A673 (cell line): ENCODE measurements around the gene TEX19. TPM values are rescaled to one million over a fixed set of nuclear protein-coding genes. Genes with fewer than 3 reads are reported as not detected.

Experiments used
- BruUV-seq: library from RNA; stranded (reverse); fragments of 400-500 nt; replicated peaks from 2 replicates; lab custom pipeline; 2021; lab: Mats Ljungman, UMichigan
- CTCF ChIA-PET: fragments of 300-600 bp; sonication (Branson Sonifier 250); formaldehyde crosslinking; loops from one replicate; lab custom pipeline; 2022; ENCODE audit warnings: antibody characterized with exemption; lab: Charles Lee
- POLR2A ChIA-PET: fragments of 300-600 bp; sonication (Branson Sonifier 250); formaldehyde crosslinking; loops from one replicate; lab custom pipeline; 2022; ENCODE audit warnings: antibody characterized with exemption; ENCODE audit not compliant: low non-redundant PET; lab: Charles Lee
- DNase-seq: peaks from one replicate; pipeline ENCODE4 v3.0.0-alpha.2; 2015; ENCODE audit warnings: low spot score
- H3K27ac ChIP-seq: fragments of 200-600 bp; sonication (generic); 2 replicates; pipeline ENCODE4 v1.5.1; 2016; ENCODE audit warnings: mixed run types, low read depth, mild to moderate bottlenecking, mixed read lengths, antibody characterized with exemption, low read length; ENCODE audit not compliant: poor library complexity, severe bottlenecking
- H3K27me3 ChIP-seq: fragments of 200-600 bp; sonication (generic); replicated peaks from 2 replicates; pipeline ENCODE4 v1.6.1; 2017; ENCODE audit warnings: mixed run types, low read depth, mild to moderate bottlenecking, mixed read lengths, antibody characterized with exemption, low read length; ENCODE audit not compliant: insufficient read depth, poor library complexity
- H3K36me3 ChIP-seq: fragments of 200-600 bp; sonication (generic); 2 replicates; pipeline ENCODE4 v1.6.1; 2016; ENCODE audit warnings: mixed run types, mild to moderate bottlenecking, mixed read lengths, antibody characterized with exemption, low read length; ENCODE audit not compliant: insufficient read depth, poor library complexity, severe bottlenecking
- H3K4me1 ChIP-seq: fragments of 200-600 bp; sonication (generic); 2 replicates; pipeline ENCODE4 v1.6.1; 2017; ENCODE audit warnings: mixed run types, mild to moderate bottlenecking, mixed read lengths, antibody characterized with exemption, low read length; ENCODE audit not compliant: insufficient read depth, poor library complexity, severe bottlenecking
- H3K4me3 ChIP-seq: fragments of 200-600 bp; sonication (generic); 2 replicates; pipeline ENCODE4 v1.5.1; 2016; ENCODE audit warnings: low read depth, mixed run types, mild to moderate bottlenecking, mixed read lengths, low read length; ENCODE audit not compliant: poor library complexity, severe bottlenecking
- H3K9me3 ChIP-seq: fragments of 200-600 bp; sonication (generic); 2 replicates; pipeline ENCODE4 v1.6.1; 2016; ENCODE audit warnings: mixed run types, low read depth, mild to moderate bottlenecking, mixed read lengths, antibody characterized with exemption, low read length; ENCODE audit not compliant: poor library complexity, severe bottlenecking
- EZH2 ChIP-seq: fragments of 200-600 bp; sonication (generic); IDR thresholded peaks from 2 replicates; pipeline ENCODE4 v1.6.1; 2017; ENCODE audit warnings: borderline replicate concordance, low read depth, mild to moderate bottlenecking, mixed read lengths, antibody characterized with exemption, low read length; ENCODE audit not compliant: poor library complexity, severe bottlenecking
- intact Hi-C: fragments of 100-400 bp; cut with micrococcal nuclease; formaldehyde crosslinking; loops from one replicate; pipeline ENCODE4 v1.10.0; 2022; ENCODE audit not compliant: unreplicated experiment
- total RNA-seq: library from RNA; stranded (reverse); gene quantifications from 2 replicates; pipeline ENCODE4 v1.2.3, GENCODE V29; 2021
- TF ChIP-seq, protein P1 (sequence below): fragments of 300-800, 200-600 bp; sonication (generic); conservative IDR thresholded peaks from 2 replicates; pipeline ENCODE4 v1.5.1; 2017; ENCODE audit warnings: low read depth, mild to moderate bottlenecking, antibody characterized with exemption, low read length, moderate library complexity, mixed read lengths

Gene TEX19
- total RNA-seq, 1 experiment from 2014 or later, result 0.39 TPM

DNA sequence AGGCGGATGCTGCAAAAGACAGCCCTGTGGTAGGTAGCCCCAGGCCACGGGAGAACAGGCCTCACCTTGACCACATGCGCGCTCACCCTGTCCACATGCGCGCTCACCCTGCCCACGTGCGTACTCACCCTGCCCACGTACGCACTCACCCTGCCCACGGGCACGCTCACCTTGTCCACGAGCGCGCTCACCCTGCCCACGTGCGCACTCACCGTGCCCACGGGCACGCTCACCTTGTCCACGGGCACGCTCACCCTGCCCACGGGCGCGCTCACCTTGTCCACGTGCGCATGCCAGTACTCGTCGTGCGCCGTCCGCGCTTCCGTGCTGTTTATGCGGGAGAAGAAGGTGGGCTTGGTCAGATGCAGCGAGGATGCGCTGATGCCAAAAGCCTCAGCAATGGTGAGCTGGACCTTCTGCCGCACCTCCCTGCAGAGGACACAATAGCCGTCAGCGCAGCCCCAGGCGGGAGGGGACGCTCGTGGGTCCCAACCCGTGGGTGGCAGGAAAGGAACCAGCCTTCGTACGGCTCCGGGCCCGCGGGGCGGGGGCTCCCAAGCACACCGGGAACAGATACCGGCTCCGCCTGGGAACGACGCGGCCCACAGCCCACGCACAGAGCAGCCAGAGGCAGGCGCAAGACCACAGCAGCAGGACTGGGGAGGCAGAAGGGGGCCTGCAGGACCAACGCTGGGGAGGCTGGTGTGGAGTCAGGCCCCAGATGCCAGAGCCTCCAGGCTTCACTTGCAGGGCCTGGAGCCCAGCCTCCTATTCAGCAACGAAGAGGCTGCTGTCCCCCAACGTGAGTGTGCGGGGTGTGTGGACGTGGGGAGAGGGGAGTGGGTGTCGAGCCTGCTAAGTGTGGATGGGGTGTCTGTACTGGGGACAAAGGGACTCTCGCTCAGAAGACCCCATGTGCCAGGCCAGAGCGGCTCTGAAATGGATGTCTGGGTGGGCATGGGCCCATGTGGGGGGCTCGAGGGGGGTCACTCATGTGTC, 44.9 kb downstream of the TEX19 start:
- POLR2A ChIA-PET, result no interaction called here
- CTCF ChIA-PET, result no interaction called here
- no TSS peak for BruUV-seq
- H3K4me1 ChIP-seq, result peaks cover 16% of the 10 kb centered on the region
- no peaks in the 10 kb centered on the region for H3K9me3 ChIP-seq
- no peaks in the 10 kb centered on the region for H3K27me3 ChIP-seq
- no peak overlapping the region for H3K4me3 ChIP-seq
- no peak overlapping the region for H3K27ac ChIP-seq
- TF ChIP-seq, protein P1, sequence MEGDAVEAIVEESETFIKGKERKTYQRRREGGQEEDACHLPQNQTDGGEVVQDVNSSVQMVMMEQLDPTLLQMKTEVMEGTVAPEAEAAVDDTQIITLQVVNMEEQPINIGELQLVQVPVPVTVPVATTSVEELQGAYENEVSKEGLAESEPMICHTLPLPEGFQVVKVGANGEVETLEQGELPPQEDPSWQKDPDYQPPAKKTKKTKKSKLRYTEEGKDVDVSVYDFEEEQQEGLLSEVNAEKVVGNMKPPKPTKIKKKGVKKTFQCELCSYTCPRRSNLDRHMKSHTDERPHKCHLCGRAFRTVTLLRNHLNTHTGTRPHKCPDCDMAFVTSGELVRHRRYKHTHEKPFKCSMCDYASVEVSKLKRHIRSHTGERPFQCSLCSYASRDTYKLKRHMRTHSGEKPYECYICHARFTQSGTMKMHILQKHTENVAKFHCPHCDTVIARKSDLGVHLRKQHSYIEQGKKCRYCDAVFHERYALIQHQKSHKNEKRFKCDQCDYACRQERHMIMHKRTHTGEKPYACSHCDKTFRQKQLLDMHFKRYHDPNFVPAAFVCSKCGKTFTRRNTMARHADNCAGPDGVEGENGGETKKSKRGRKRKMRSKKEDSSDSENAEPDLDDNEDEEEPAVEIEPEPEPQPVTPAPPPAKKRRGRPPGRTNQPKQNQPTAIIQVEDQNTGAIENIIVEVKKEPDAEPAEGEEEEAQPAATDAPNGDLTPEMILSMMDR, result no peak
- no peak for TF ChIP-seq EZH2
- no peak for DNase-seq
- intact Hi-C loops, result no loop called here
- H3K36me3 ChIP-seq, result peaks cover 3% of the 10 kb centered on the region

DNA sequence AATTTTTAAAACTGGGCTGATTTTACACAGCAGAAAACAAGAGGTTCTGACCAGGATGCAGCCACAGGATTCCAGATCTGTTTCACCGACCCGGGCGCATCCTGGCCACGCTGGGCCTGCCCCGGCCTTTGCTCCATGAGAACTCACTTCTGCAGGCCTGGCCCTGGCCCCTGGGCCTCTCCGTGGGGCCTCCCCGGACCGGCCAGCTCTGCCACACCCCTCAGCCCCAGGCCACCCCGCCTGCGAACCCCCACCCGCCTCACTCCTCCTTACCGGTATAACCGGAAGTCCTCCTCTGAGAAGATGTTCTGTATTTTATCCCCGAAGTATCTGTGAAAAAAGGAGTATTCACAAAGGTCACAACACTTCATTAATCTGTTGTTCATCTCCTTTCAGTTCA, 46.0 kb downstream of the TEX19 start:
- BruUV-seq, result no TSS peak
- Histone ChIP-seq H3K4me1 (peaks cover 5% of the 10 kb centered on the region), H3K4me3 (no peak overlapping the region), H3K9me3 (no peaks in the 10 kb centered on the region), H3K27me3 (no peaks in the 10 kb centered on the region), H3K36me3 (peaks cover 3% of the 10 kb centered on the region), H3K27ac (no peak overlapping the region)
- CTCF ChIA-PET, result no interaction called here
- intact Hi-C loops, result no loop called here
- TF ChIP-seq EZH2, result no peak
- TF ChIP-seq, protein P1, result no peak
- DNase-seq, result no peak
- POLR2A ChIA-PET, result no interaction called here

DNA sequence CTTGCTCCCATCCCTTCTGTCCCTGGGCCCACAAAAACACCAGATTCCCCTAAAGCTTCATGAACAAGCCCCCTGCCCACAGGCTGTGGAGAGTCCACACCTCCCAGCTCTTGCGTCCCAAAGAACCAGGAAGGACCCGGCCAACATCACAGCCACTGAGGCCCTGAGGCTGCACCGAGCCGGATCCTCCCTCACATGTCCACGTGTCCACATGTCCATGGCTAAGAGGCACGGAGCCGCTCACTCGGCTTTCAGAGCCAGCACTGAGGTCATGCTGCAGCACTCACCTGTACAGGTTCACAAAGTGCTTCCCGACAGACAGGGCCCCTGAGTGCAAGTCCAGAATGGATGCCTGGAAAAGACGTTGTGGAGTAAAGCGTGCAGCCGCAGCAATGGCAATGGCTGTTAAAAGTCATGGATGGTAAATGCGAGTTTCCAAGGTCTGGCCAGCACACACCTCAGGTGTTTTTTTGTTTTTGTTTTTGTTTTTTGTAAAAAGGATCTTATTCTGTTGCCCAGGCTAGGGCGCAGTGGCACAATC, 47.2 kb downstream of the TEX19 start:
- ChIA-PET POLR2A (no interaction called here), CTCF (no interaction called here)
- no peaks in the 10 kb centered on the region for H3K4me1 ChIP-seq
- DNase-seq, result no peak
- H3K36me3 ChIP-seq, result peaks cover 3% of the 10 kb centered on the region
- H3K9me3 ChIP-seq, result no peaks in the 10 kb centered on the region
- H3K4me3 ChIP-seq, result no peak overlapping the region
- TF ChIP-seq, protein P1, result no peak
- no peak for TF ChIP-seq EZH2
- BruUV-seq, result no TSS peak
- no peak overlapping the region for H3K27ac ChIP-seq
- H3K27me3 ChIP-seq, result no peaks in the 10 kb centered on the region
- intact Hi-C loops, result no loop called here
